ENCODE data around the gene SOHLH2. TPM values are rescaled to one million over a fixed set of nuclear protein-coding genes. Genes with fewer than 3 reads are reported as not detected.

Gene SOHLH2
- polyA plus RNA-seq, 1 donor from 2014 or later, result 4.5 TPM

- Histone ChIP-seq H3F3A (ENCODE audit: insufficient read depth, low read length, poor library complexity, severe bottlenecking) (no peaks in the 10 kb centered on the region), H3K9me3 (ENCODE audit: low read length) (no peaks in the 10 kb centered on the region), H3K36me3 (ENCODE audit: insufficient read depth, low read length) (no peaks in the 10 kb centered on the region), H3K4me3 (ENCODE audit: low read length) (no peak overlapping the region), H4K20me1 (ENCODE audit: insufficient read depth) (no peaks in the 10 kb centered on the region), H3K4me2 (ENCODE audit: low read length) (no peak overlapping the region), H3K9ac (ENCODE audit: low read length) (no peak overlapping the region), H3K27me3 (ENCODE audit: insufficient read depth, low read depth, low read length) (no peaks in the 10 kb centered on the region), H3K27ac (ENCODE audit: low read length) (no peak overlapping the region), H2AFZ (ENCODE audit: low read depth, low read length) (no peak overlapping the region), H3K9me2 (ENCODE audit: insufficient read depth, low read length) (no peaks in the 10 kb centered on the region), H3K79me2 (replicated peaks; ENCODE audit: insufficient read depth, low read length) (no peaks in the 10 kb centered on the region)
- TF ChIP-seq, protein P1, sequence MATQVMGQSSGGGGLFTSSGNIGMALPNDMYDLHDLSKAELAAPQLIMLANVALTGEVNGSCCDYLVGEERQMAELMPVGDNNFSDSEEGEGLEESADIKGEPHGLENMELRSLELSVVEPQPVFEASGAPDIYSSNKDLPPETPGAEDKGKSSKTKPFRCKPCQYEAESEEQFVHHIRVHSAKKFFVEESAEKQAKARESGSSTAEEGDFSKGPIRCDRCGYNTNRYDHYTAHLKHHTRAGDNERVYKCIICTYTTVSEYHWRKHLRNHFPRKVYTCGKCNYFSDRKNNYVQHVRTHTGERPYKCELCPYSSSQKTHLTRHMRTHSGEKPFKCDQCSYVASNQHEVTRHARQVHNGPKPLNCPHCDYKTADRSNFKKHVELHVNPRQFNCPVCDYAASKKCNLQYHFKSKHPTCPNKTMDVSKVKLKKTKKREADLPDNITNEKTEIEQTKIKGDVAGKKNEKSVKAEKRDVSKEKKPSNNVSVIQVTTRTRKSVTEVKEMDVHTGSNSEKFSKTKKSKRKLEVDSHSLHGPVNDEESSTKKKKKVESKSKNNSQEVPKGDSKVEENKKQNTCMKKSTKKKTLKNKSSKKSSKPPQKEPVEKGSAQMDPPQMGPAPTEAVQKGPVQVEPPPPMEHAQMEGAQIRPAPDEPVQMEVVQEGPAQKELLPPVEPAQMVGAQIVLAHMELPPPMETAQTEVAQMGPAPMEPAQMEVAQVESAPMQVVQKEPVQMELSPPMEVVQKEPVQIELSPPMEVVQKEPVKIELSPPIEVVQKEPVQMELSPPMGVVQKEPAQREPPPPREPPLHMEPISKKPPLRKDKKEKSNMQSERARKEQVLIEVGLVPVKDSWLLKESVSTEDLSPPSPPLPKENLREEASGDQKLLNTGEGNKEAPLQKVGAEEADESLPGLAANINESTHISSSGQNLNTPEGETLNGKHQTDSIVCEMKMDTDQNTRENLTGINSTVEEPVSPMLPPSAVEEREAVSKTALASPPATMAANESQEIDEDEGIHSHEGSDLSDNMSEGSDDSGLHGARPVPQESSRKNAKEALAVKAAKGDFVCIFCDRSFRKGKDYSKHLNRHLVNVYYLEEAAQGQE (IDR thresholded peaks at IDR 0.05; ENCODE audit: borderline replicate concordance), result no peak
- TF ChIP-seq SMC3 (conservative IDR thresholded peaks at IDR 0.05; ENCODE audit: poor library complexity) (no peak), EZH2 (IDR thresholded peaks at IDR 0.05; ENCODE audit: borderline replicate concordance, insufficient read depth, low read length, poor library complexity, severe bottlenecking) (no peak), MXI1 (conservative IDR thresholded peaks at IDR 0.05; ENCODE audit: poor library complexity, severe bottlenecking) (no peak), POLR2AphosphoS5 (IDR thresholded peaks at IDR 0.05) (no peak), TAF1 (IDR thresholded peaks at IDR 0.05; ENCODE audit: low read depth) (no peak), RAD21 (conservative IDR thresholded peaks at IDR 0.05) (no peak), EP300 (conservative IDR thresholded peaks at IDR 0.05; ENCODE audit: poor library complexity, severe bottlenecking) (no peak)
- TF ChIP-seq, protein P2, sequence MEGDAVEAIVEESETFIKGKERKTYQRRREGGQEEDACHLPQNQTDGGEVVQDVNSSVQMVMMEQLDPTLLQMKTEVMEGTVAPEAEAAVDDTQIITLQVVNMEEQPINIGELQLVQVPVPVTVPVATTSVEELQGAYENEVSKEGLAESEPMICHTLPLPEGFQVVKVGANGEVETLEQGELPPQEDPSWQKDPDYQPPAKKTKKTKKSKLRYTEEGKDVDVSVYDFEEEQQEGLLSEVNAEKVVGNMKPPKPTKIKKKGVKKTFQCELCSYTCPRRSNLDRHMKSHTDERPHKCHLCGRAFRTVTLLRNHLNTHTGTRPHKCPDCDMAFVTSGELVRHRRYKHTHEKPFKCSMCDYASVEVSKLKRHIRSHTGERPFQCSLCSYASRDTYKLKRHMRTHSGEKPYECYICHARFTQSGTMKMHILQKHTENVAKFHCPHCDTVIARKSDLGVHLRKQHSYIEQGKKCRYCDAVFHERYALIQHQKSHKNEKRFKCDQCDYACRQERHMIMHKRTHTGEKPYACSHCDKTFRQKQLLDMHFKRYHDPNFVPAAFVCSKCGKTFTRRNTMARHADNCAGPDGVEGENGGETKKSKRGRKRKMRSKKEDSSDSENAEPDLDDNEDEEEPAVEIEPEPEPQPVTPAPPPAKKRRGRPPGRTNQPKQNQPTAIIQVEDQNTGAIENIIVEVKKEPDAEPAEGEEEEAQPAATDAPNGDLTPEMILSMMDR (IDR thresholded peaks at IDR 0.05; ENCODE audit: poor library complexity, severe bottlenecking), result no peak
Measured at GRCh38 chr13:36142735-36143134, 71.6 kb downstream of the SOHLH2 start.

DNA sequence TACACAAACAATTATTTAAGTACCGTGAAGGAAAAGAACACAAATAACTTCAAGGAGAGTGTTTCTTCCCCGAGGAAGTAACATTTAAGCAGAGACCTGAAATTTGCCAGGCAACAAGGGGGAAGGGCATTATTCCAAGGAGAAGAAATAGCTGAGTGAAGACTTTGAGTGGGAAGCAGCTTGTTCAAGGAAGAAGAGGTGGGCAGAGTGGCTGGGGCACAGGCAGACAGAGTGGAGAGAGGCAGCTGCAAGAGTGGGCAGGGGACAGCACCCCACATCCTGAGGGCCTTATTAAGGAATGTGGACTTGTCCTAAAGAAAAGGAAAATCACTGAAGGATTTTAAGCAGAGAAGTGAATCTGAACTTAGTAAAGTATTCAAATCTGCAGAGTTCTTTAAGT is 78.5 kb downstream of the SOHLH2 start:
- Histone ChIP-seq H3F3A (ENCODE audit: insufficient read depth, low read length, poor library complexity, severe bottlenecking) (no peaks in the 10 kb centered on the region), H3K4me2 (ENCODE audit: low read length) (no peak overlapping the region), H3K9me3 (ENCODE audit: low read length) (no peaks in the 10 kb centered on the region), H3K27ac (ENCODE audit: low read length) (no peak overlapping the region), H3K79me2 (replicated peaks; ENCODE audit: insufficient read depth, low read length) (no peaks in the 10 kb centered on the region), H2AFZ (ENCODE audit: low read depth, low read length) (no peak overlapping the region), H3K4me3 (ENCODE audit: low read length) (no peak overlapping the region), H3K9me2 (ENCODE audit: insufficient read depth, low read length) (no peaks in the 10 kb centered on the region), H4K20me1 (ENCODE audit: insufficient read depth) (no peaks in the 10 kb centered on the region), H3K9ac (ENCODE audit: low read length) (no peak overlapping the region), H3K36me3 (ENCODE audit: insufficient read depth, low read length) (no peaks in the 10 kb centered on the region), H3K27me3 (ENCODE audit: insufficient read depth, low read depth, low read length) (no peaks in the 10 kb centered on the region)
- no peak for TF ChIP-seq EP300 (conservative IDR thresholded peaks at IDR 0.05; ENCODE audit: poor library complexity, severe bottlenecking)
- TF ChIP-seq POLR2AphosphoS5 (IDR thresholded peaks at IDR 0.05), result no peak
- TF ChIP-seq, protein P1 (IDR thresholded peaks at IDR 0.05; ENCODE audit: borderline replicate concordance), result no peak
- TF ChIP-seq TAF1 (IDR thresholded peaks at IDR 0.05; ENCODE audit: low read depth), result no peak
- no peak for TF ChIP-seq RAD21 (conservative IDR thresholded peaks at IDR 0.05)
- TF ChIP-seq, protein P2 (IDR thresholded peaks at IDR 0.05; ENCODE audit: poor library complexity, severe bottlenecking), result no peak
- TF ChIP-seq EZH2 (IDR thresholded peaks at IDR 0.05; ENCODE audit: borderline replicate concordance, insufficient read depth, low read length, poor library complexity, severe bottlenecking), result no peak
- no peak for TF ChIP-seq SMC3 (conservative IDR thresholded peaks at IDR 0.05; ENCODE audit: poor library complexity)
- TF ChIP-seq MXI1 (conservative IDR thresholded peaks at IDR 0.05; ENCODE audit: poor library complexity, severe bottlenecking), result no peak
